Esophagus muscularis mucosa (tissue), 4 donors: ENCODE measurements around the gene PRR5. TPM values are rescaled to one million over a fixed set of nuclear protein-coding genes. Genes with fewer than 3 reads are reported as not detected.
"Not testable (repeated sequence)": the region's sequence is repeated elsewhere in the genome, so short reads cannot be mapped to it uniquely, and the experiment has no call there.

Experiments used
- DNase-seq: peaks from one replicate; pipeline ENCODE4 v3.0.0-alpha.2; 2017; ENCODE audit errors: extremely low spot score
- H3K27ac ChIP-seq, 4 donors: fragments of 200-600 bp; sonication (generic); replicated peaks in 1 of 4; 1 replicate in 3 of 4; 2 replicates in 1 of 4; pipeline ENCODE4 v1.5.1; 2016 to 2019; ENCODE audit warnings: mild to moderate bottlenecking in 1 of 4
- H3K27me3 ChIP-seq, 4 donors: fragments of 200-600 bp; sonication (generic); one replicate each; pipeline versions ENCODE4 v1.5.1 to v1.6.0; 2016 to 2019
- H3K36me3 ChIP-seq, 4 donors: fragments of 200-600 bp; sonication (generic); one replicate each; pipeline ENCODE4 v1.5.1; 2016 to 2019
- H3K4me1 ChIP-seq, 4 donors: fragments of 200-600 bp; sonication (generic); one replicate each; pipeline ENCODE4 v1.5.1; 2016 to 2019
- H3K4me3 ChIP-seq, 4 donors: fragments of 200-600 bp; sonication (generic); 1 replicate in 2 of 4; 2 replicates in 2 of 4; pipeline ENCODE4 v1.5.1; 2016 to 2019; ENCODE audit warnings: mild to moderate bottlenecking in 4 of 4, moderate library complexity in 1 of 4
- H3K9me3 ChIP-seq, 4 donors: fragments of 200-600 bp; sonication (generic); 1 replicate in 3 of 4; 2 replicates in 1 of 4; pipeline ENCODE4 v1.5.1; 2016 to 2019
- EP300 ChIP-seq: sonication (generic); formaldehyde crosslinking; IDR thresholded peaks from one replicate; pipeline ENCODE4 v1.6.1; 2017; ENCODE audit warnings: antibody characterized with exemption
- POLR2A ChIP-seq: fragments of 450-650 bp; IDR thresholded peaks from one replicate; pipeline ENCODE4 v1.6.1; 2017; ENCODE audit warnings: antibody characterized with exemption, moderate library complexity, mild to moderate bottlenecking, low read depth
- POLR2AphosphoS5 ChIP-seq, 2 donors: sonication (generic); formaldehyde crosslinking; IDR thresholded peaks; one replicate each; pipeline ENCODE4 v1.6.1; 2017; ENCODE audit warnings: antibody characterized with exemption in 2 of 2
- WGBS: methylation state at CpG from one replicate; pipeline ENCODE4 v1.1.5; 2018; 5-methylcytosine and 5-hydroxymethylcytosine counted together
- intact Hi-C: fragments of 100-400 bp; cut with DNase I; formaldehyde crosslinking; loops from one replicate; pipeline ENCODE4 v1.15.1; 2023
- total RNA-seq, 4 donors: library from RNA; depleted of rRNA; stranded (reverse); fragments of >200 nt; gene quantifications; one replicate each; pipeline versions ENCODE4 v1.1.0 to v1.2.1, GENCODE V29; 2016
- TF ChIP-seq, protein P1 (sequence below), 3 experiments: fragments of 200-600 bp in 2 of 3; fragments of 450-650 bp in 1 of 3; sonication (generic) in 2 of 3; IDR thresholded peaks; one replicate each; pipeline ENCODE4 v1.5.1; 2017 to 2019; ENCODE audit warnings: antibody characterized with exemption in 3 of 3, mild to moderate bottlenecking in 2 of 3, moderate library complexity in 1 of 3

Gene PRR5
- total RNA-seq, 4 donors from 2014 or later = 5.6 to 16.6 (median 11.4) TPM

DNA sequence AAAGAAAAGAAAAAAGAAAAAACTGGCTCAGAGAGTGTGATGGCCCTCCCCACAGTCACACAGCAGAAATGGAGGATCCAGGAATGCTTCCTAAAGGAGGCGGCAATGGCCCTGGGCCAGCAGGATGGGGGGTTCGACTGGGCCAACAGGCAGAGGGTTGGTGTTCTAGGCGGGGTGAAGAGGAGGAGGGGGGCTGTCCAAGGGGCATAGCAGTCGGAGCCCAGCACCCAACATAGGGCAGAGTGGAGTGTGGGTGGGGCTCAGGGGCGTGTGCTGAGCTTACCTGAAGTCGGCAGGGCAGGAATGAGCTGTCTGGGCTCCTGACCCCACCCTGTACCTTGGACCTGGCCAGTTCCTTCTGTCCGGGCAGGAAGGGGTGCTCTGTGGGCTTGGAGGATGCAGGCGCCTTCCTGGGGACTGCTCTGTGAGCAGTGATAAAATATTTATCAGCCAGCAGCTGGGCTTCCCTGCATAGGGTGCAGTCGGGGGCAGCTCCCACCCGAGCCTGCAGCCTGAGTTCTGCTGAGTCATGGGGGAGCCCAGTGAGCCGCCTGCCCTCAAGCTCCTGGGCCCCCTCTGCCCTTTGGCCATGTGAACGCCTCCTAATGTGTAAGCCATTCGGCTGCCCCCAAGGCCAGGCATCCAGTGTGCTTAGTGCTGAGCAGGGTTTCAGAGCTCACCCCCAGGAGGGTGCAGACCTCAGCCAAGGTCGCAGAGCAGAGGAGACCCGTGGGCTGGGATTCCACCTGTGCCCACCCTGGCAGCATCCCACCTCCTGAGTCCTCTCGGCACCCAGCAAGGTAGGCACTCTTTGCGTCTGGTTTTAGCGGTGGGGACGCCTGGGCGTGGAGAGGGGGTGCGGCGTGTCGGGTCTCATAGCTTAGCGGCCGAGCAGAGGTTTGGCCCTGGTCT is 25.3 kb upstream of the PRR5 start:
- intact Hi-C loops = no loop called here
- Histone ChIP-seq H3K27me3 (peaks cover 0 to 25% (median 0%) of the 10 kb centered on the region in 4 donors), H3K27ac (no peak overlapping the region), H3K4me1 (peaks cover 0 to 8% (median 1%) of the 10 kb centered on the region in 4 donors), H3K4me3 (no peak overlapping the region), H3K36me3 (no peaks in the 10 kb centered on the region), H3K9me3 (no peaks in the 10 kb centered on the region)
- TF ChIP-seq POLR2A = no peak
- TF ChIP-seq, protein P1, sequence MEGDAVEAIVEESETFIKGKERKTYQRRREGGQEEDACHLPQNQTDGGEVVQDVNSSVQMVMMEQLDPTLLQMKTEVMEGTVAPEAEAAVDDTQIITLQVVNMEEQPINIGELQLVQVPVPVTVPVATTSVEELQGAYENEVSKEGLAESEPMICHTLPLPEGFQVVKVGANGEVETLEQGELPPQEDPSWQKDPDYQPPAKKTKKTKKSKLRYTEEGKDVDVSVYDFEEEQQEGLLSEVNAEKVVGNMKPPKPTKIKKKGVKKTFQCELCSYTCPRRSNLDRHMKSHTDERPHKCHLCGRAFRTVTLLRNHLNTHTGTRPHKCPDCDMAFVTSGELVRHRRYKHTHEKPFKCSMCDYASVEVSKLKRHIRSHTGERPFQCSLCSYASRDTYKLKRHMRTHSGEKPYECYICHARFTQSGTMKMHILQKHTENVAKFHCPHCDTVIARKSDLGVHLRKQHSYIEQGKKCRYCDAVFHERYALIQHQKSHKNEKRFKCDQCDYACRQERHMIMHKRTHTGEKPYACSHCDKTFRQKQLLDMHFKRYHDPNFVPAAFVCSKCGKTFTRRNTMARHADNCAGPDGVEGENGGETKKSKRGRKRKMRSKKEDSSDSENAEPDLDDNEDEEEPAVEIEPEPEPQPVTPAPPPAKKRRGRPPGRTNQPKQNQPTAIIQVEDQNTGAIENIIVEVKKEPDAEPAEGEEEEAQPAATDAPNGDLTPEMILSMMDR (IDR thresholded peaks at IDR 0.05) = no peak
- DNase-seq = no peak
- WGBS = 59% methylated on average over 9 of the region's 25 CpGs

DNA sequence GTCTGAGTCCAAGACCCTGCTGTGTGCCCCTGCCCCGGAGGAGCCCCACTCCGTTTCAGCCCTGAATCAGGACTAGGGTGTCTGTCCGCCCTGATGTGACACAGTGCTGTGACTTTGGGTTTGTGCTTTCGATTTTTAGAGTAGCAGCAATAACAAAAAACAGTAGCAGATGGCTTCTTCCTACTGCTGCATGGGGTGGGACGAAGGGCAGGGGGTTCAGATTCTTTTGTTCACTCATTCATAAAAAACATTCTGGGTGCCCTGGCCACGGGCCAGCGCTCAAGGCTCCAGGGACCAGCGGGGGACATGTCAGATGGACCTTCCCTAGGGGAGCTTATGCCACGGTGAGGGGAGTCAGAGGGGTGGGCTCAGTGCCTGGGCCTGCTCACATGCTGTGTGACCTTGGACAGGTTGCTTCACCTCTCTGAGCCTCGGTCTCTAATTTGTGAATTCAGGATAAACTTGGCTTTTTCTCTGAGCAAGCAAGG is 24.6 kb upstream of the PRR5 start:
- DNase-seq = no peak
- 53% methylated on average over 10 of the region's 10 CpGs for WGBS
- Histone ChIP-seq H3K4me3 (no peak overlapping the region), H3K9me3 (no peaks in the 10 kb centered on the region), H3K27me3 (peaks cover 0 to 19% (median 0%) of the 10 kb centered on the region in 4 donors), H3K36me3 (no peaks in the 10 kb centered on the region), H3K27ac (no peak overlapping the region), H3K4me1 (peaks cover 0 to 8% (median 3%) of the 10 kb centered on the region in 4 donors)
- TF ChIP-seq EP300 (no peak), POLR2AphosphoS5 (IDR thresholded peaks at IDR 0.05) (no peak), POLR2A (no peak)
- TF ChIP-seq, protein P1 (IDR thresholded peaks at IDR 0.05) = no peak
- intact Hi-C loops = no loop called here

DNA sequence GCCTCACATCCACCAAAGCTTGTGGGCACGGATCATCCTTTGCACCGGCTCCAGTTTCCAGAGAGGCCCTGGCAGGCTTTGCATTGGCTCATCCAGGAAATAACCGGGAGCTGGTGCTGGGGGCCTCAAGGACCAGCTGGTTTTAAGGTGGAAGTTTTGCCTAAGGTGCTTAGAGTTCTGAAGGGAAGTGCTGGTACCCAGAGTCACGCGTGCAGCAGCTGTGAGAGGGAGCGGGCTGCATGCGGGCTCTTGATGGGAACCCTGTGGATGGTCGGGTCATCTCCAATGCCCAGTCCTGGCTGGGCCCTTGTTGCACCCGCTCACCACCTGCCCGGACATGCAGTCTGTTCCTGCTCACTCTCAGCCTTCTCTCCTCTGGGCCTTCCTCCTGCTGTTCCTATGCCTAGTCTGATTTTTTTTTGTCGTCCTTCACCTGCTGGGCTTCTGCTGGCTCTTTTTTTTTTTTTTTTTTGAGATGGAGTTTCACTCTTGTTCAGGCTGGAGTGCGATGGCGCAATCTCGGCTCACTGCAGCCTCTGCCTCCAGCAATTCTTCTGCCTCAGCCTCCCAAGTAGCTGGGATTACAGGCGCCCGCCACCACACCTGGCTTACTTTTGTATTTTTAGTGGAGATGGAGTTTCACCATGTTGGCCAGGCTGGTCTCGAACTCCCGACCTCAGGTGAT is 24.0 kb upstream of the PRR5 start:
- TF ChIP-seq EP300 (no peak), POLR2AphosphoS5 (IDR thresholded peaks at IDR 0.05) (no peak), POLR2A (no peak)
- TF ChIP-seq, protein P1 (IDR thresholded peaks at IDR 0.05) = no peak
- intact Hi-C loops = no loop called here
- no peaks in the 10 kb centered on the region for H3K9me3 ChIP-seq

DNA sequence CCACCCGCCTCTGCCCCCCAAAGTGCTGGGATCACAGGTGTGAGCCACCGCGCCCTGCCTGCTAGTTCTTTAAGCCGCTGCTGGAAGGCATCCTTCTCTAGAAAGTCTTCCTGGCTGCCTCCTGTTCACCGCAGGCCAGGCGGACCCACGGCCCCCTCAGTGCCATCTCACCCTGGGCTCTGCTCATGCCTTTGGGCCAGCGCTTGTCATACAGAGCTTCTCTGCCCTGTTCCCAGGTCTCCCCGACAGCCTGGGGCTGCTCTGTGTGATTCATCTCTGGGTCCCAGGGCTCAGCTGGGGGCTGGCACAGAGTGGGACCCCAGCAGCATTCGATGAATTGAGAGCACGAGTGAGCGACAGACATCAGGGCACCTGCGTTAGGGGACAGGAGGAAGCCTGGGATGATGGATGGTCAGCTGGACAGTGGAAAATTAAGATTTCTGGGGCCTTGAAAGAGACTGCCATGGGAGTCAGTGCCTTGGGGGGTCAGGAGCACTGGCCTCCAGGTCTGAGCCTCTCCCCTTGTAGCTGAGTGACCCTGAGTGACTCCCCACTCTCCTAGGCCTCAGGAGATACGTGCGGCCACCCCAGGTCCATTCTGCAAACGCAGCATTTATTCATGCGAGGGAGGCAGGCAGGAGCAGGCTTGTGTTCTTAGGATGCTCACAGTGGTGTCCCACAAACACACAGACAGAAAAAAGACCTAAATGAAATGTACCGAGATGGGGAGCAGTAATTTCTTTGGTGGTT is 23.3 kb upstream of the PRR5 start:
- TF ChIP-seq POLR2A (no peak), EP300 (no peak), POLR2AphosphoS5 (IDR thresholded peaks at IDR 0.05) (no peak)
- TF ChIP-seq, protein P1 (IDR thresholded peaks at IDR 0.05) = no peak
- intact Hi-C loops = no loop called here
- no peak overlapping the region for H3K27ac ChIP-seq
- DNase-seq = no peak
- H3K9me3 ChIP-seq = no peaks in the 10 kb centered on the region
- no peaks in the 10 kb centered on the region for H3K36me3 ChIP-seq
- H3K4me3 ChIP-seq = no peak overlapping the region
- peaks cover 0 to 8% (median 3%) of the 10 kb centered on the region in 4 donors for H3K4me1 ChIP-seq
- 91% methylated on average over 17 of the region's 18 CpGs for WGBS
- peaks cover 0 to 15% (median 0%) of the 10 kb centered on the region in 4 donors for H3K27me3 ChIP-seq

More for the DNA sequence above, 24.0 kb upstream of the PRR5 start:
- 79% methylated on average over 18 of the region's 18 CpGs for WGBS
- Histone ChIP-seq H3K27ac (no peak overlapping the region), H3K27me3 (peaks cover 0 to 15% (median 0%) of the 10 kb centered on the region in 4 donors), H3K36me3 (no peaks in the 10 kb centered on the region), H3K4me1 (peaks cover 0 to 8% (median 3%) of the 10 kb centered on the region in 4 donors), H3K4me3 (no peak overlapping the region)
- no peak for DNase-seq

DNA sequence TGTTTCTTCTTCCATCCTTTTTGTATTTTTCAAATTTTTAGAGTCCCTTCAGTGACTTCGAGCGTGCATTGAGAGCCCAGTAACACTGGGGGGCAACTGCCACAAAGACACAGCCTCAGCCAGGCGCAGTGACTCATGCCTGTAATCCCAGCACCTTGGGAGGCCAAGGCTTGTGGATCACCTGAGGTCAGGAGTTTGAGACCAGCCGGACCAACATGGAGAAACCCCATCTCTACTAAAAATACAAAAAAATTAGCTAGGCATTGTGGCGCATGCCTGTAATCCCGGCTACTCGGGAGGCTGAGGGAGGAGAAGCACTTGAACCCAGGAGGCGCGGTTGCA is 22.7 kb upstream of the PRR5 start:
- DNase-seq, H3K4me3 ChIP-seq, H3K9me3 ChIP-seq, H3K27ac ChIP-seq, H3K36me3 ChIP-seq, intact Hi-C loops: not testable (repeated sequence)
- Histone ChIP-seq H3K27me3 (peaks cover 0 to 15% (median 0%) of the 10 kb centered on the region in 4 donors), H3K4me1 (peaks cover 0 to 13% (median 3%) of the 10 kb centered on the region in 4 donors)
- WGBS = 99% methylated on average over 9 of the region's 9 CpGs
